GM12801 (cell line): ENCODE results near the gene TXN.

Source experiments
- TF ChIP-seq, protein P1 (sequence below): IDR thresholded peaks from one replicate; pipeline ENCODE4 v1.5.1; 2011; ENCODE audit warnings: control low read depth; ENCODE audit not compliant: insufficient read length; ENCODE audit errors: extremely low read depth

The TXN gene

DNA sequence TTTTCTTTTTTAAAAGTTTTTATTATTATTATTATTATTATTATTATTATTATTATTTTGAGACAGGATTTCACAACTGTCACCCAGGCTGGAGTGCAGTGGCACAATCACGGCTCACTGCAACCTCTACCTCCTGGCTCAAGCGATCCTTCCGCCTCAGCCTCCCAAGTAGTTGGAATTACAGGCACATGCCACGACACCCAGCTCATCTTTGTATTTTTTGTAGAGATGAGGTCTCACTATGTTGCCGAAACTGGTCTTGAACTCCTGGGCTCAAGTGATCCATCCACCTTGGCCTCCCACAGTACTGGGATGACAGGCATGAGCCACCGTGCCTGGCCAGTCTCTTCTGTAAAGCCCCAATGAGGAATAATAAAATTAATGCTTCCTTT lies 31.0 kb upstream of the TXN start:
- TF ChIP-seq, protein P1, sequence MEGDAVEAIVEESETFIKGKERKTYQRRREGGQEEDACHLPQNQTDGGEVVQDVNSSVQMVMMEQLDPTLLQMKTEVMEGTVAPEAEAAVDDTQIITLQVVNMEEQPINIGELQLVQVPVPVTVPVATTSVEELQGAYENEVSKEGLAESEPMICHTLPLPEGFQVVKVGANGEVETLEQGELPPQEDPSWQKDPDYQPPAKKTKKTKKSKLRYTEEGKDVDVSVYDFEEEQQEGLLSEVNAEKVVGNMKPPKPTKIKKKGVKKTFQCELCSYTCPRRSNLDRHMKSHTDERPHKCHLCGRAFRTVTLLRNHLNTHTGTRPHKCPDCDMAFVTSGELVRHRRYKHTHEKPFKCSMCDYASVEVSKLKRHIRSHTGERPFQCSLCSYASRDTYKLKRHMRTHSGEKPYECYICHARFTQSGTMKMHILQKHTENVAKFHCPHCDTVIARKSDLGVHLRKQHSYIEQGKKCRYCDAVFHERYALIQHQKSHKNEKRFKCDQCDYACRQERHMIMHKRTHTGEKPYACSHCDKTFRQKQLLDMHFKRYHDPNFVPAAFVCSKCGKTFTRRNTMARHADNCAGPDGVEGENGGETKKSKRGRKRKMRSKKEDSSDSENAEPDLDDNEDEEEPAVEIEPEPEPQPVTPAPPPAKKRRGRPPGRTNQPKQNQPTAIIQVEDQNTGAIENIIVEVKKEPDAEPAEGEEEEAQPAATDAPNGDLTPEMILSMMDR, result no peak

DNA sequence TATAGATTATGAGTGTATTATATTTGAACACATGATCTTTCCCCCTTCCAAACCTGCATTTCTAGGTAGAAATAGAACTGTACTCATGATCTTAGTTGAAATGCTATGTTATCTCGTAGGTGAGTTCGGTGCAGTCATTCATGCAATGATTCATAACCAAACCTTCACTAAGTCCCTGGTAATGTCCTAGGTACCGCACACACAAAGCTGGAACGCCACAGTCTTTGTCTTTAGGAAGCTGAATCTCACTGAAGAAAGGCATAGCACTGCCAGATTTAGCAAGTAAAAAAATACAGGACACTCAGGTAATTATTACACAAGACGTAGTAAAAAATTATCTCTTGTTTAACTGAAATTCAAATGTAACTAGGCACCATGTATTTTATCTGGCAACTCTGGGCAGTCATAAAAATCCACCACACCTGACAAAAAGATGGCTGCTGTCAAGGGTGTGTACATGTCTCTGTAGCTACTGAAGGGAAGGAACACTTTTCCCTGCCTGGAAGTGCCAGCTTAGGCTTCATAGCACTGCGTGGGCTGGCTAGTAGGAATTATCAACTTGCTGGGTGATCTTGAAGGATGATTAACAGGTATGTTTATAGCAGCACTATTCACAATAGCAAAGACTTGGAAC lies 28.0 kb upstream of the TXN start:
- TF ChIP-seq, protein P1, result no peak

DNA sequence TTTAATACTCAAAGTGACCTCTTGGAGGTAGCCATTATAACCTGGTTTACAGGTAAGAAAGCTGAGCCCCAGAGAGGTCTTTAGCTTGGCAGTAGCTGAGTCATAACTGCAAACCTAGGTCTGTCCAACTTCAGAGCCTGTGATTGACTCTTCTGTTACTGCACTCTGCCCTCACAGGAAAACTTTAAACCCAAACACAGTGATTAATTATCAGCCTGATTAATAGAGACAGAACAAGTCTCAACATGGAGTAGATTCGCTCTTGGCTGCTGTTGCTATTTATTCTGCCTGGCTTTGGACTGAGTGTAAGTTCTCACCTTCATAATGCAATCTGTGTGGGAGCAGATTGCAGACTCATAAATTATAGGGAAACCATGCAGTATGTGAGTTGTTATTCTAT lies 27.4 kb upstream of the TXN start:
- TF ChIP-seq, protein P1, result no peak

DNA sequence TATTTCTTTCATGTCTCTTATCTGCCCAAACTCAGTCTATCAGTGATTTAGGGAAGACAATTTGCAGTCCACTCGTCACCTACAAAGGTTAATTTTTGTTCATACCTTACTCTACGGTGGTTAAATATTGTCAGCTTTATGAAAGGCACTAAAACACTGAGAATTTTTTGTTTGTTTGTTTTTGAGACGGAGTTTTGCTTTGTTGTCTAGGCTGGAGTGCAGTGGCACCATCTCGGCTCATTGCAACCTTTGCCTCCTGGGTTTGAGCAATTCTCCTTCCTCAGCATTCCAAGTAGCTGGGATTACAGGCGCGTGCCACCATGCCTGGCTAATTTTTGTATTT lies 26.4 kb upstream of the TXN start:
- TF ChIP-seq, protein P1, result no peak

DNA sequence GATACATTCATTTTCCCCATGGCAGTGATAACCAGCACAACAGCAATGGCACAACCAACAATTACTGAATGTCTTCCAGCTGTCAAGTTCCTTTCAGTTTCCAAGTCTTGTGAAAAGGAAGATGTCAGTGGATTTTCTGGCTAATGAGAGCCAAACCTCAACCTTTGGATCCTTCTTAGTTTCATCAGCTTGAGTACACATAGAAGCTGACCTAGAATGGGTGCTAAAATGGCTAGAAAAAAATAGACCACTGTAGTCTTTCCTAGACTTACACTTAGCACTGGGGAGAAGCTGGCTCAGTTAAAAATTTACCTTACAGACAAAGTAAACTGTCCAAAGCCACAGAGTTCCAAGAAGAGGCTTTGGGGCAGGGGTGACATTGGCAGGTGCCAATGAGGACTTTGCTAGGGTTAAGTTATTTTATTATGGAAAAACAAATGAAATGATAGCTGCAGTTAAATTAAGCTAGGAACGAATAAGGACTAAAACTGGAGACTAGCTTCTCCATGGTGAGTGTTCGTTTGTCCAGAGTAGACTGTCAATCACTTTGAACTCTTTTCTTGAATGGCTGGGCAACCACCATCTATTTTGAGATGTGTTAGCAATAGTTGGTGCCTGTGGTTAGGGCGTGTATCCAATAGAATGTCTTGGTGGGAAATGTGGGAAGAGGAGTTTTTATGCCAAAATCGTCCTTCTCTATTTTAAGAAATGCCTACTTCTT lies 25.9 kb upstream of the TXN start:
- TF ChIP-seq, protein P1, result no peak

DNA sequence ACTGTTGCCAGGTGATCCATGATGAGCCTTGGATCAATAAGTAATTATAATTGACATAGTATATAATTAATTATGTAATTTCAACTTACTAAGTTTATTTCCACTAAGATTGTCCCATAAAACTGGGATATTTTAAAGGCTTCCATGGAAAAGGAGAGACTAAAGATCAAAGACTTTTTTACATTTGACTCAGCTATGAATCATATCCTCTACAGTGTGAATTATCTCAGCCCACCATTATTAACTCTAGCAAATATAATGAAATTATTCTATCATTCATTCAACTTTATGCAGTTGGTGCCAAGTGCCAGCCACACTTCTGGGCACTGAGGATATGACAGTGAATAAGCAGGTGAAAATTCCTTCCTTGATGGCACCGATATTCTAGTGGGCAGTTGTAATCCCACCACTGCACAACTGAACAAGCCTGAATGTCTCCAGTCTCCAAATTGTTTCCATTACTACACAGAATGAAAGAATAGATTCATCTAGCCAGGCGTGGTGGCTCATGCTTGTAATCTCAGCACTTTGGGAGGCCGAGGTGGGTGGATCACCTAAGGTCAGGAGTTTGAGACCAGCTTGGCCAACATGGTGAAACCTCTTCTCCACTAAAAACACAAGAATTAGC lies 21.9 kb upstream of the TXN start:
- TF ChIP-seq, protein P1, result no peak

DNA sequence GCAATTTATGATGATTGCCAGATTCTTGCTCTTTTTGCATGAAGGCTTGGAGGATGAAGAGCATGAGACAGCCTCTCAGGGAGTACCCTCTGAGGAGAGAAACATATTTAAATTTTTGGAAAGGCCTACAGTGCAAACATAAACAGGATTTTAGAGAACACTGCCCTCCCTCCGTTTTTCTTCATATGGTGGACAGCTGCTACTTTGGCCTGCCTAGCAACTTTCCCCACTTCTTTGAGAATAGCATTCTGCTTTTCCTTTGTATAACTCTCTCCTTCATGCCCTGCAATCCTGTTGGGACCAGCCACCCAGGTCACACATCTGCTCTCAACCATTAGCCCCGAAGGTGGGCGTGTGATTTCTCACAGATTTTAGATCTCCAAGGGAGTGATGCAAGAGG lies 20.5 kb upstream of the TXN start:
- TF ChIP-seq, protein P1, result no peak
